Measurements from ENCODE around the gene MTMR4.
"Not testable (repeated sequence)": the region's sequence is repeated elsewhere in the genome, so short reads cannot be mapped to it uniquely, and the experiment has no call there.

The MTMR4 gene

DNA sequence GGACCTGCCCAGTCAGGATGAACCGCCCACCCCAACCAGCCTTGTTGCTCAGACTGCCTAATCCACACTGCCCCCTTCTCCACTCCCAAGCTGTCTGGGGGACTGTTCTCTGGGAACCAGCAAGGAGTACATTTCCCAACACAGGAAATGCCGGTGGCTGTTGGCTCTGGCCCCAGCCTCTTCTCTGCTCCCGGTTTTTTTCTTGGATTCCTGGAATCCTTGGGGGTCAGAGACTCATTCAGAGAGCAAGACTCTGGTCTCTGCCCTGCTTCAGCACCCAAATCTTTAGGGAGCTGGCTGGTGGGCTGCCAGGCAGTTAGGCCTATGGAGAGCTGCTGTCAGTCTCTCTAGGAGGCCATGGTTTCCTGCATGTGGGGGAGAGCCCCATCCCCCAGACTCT, 10.8 kb upstream of the MTMR4 start:
- no peak for DNase-seq (ENCODE audit: low read depth, low spot score)

DNA sequence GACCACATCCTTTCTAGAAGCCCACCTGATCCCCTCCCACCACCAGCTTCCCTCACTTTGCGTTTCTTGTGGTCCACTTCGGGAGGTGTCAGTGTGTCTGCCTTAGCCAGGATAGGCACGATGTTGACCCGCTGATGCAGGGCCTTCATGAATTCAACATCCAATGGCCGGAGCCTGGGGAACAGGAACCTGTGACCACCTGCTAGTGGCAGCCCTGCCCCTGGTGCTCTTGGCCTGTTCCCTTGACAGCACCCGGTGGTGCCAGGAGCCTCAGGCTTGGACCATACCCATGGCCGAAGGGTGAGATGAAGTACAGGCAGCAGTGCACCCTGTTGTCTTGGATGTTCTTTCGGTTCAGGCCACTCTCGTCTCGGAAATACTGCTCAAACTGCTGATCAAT, 7.2 kb upstream of the MTMR4 start:
- no peak for DNase-seq (ENCODE audit: low read depth, low spot score)

- DNase-seq (ENCODE audit: low read depth, low spot score): no peak
Observed at GRCh38 chr17:58520843-58521430, 6.5 kb upstream of the MTMR4 start.

DNA sequence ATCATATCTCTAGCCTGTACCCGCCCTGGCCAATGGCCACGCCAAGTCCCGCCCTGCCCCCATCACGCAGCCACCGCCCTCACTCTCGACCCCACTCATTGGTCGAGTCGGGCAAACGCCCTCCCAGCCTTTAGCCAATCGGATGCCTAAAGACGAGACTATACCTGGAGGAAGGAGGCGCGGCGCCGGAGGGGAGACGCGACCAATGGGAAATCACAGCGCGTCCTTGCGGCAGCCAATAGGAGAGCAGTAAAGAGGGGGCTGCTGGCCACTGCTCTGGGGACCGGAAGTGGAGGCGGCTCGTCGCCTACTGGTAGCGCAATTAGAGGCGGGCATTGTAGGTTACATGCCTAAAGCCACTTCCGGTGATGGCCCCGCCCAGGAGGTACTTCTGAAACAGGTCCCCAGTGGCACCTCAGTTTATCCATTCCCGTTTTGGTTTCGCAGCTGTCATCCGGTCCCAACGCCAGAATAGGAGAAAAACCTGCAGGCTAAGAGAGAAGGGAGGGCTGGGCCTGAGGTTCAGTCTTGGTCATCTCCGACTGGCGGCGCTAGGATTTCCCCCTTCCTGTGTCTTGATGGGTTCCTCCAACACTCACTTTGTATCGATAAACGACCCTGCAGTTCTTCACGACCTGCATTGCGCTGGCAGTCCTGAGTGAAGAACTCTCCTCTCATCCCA, 3.6 kb upstream of the MTMR4 start:
- DNase-seq (ENCODE audit: low read depth, low spot score): peak; percentile 99

DNA sequence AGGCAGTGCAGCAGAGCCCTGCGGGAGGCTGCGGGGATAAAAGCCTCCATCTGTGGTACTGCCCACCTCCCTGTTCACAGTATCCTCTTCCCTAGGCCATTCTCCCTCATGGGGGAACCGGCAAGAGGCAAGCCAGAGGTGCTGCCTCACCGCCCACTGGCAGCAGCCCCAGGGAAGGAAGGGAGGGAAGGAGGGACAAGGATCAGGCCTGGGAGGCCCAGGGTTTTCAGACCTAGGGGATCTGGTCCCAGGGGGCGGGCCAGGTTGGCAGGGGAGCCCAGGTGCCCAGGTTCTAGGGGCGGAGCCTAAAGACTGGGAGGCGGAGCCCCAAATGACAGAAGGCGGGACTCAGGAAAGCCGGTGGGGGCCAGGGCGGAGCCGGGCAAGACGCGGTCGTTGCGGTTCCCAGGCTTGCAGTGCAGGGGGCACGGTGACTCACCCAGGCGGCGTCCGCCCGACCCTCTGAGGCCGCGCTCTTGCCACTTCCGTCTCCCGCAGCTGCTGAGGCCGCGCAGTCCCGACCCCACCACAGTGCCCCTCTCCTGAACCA, 3.0 kb upstream of the MTMR4 start:
- DNase-seq (ENCODE audit: low read depth, low spot score): no peak

DNA sequence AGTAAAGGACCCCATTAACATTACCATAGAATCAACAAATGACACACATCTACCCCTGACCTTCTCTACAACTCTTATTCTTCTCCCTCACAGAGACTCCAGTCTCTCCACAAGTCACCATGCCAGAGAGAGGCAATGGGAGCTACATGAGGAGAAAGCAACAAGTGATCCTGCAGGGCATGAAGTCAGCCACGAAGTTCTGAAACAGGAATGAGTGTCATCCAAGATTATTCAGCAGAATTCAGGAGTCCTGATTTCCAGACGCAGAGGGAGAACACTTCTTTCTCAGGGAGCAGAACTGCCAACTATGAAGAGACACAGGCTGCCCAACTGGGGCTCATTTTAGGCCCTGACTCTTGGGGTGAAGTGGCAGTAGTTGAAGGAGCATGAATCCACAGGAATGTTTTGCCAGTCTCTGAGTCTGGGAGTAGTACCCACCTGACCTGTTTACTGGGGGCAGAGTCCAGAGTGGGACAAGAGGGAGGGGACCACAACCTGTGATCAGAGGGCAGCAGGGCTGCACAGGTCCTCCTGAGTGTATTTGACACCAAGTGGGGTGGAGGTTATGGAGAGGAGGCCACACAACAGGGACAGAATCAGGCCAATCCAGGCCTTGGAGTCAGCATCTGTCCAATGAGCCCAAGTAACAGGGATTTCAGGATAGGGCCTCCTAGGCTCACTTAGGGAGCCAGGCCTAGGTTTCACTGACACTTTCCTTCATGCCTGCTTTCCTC, 2.4 kb upstream of the MTMR4 start:
- DNase-seq (ENCODE audit: low read depth, low spot score): no peak

DNA sequence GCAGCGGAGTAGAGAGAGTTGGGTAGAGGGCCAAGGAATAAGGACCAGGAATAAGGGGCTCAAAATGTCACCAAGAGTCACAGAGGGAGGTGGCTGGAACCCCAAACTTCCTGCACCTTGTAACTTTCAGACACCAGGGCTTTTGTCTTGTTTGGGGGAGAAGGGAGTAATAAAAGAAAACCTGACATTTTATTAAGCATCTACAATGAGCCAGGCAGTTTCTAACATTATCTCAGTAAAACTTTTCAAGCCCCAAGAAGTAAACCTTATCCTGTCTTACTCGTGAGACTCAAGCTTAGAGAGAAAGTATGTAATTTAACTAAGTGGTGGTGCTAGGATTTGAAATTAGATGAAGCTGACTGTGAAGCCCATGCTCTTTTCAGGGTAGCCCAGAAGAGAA, 848 bp upstream of the MTMR4 start:
- no peak for DNase-seq (ENCODE audit: low read depth, low spot score)

GRCh38 chr17:58514770-58515157, 326 bp upstream of the MTMR4 start:
- no peak for DNase-seq (ENCODE audit: low read depth, low spot score)

- DNase-seq (ENCODE audit: low read depth, low spot score): no peak
Observed at GRCh38 chr17:58513267-58513964, 1.0 kb downstream of the MTMR4 start.

- no peak for DNase-seq (ENCODE audit: low read depth, low spot score)
Observed at GRCh38 chr17:58510075-58510474, 4.4 kb downstream of the MTMR4 start.

DNA sequence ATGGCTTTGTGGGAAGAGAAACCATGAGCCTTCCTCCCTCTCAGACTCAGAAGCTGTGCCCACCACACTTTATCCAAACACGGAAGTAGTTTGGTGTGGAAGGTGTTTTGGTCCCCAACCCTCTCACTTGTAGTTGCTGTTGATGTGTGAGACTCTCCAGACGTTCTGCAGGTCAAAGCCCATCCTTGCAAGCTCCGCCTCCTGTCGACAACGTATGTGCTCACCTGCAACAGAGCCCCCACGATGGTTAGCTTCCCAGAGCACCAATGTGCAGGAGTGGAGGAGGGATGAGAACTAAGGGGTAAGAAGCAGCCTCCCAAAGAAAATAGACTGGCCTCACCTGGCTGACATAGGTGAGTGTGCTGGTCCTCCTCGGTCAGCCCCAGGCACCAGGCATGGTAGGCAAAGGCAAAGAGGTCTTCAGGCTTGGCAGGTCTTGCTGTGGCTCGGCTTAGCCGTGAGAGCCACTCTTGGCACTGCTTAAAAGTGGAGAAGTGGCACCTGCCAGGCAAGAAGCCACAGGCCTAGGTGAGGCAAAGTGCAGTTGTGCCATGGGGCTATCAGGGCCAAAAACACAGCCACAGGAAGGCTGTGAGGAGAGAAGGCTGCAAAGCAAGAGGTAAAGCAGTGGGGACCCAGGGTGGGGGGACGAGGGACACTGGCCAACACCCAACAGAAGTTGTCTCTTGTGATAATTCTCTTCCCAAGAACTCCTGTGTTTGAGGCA, 5.9 kb downstream of the MTMR4 start:
- no peak for DNase-seq (ENCODE audit: low read depth, low spot score)

DNA sequence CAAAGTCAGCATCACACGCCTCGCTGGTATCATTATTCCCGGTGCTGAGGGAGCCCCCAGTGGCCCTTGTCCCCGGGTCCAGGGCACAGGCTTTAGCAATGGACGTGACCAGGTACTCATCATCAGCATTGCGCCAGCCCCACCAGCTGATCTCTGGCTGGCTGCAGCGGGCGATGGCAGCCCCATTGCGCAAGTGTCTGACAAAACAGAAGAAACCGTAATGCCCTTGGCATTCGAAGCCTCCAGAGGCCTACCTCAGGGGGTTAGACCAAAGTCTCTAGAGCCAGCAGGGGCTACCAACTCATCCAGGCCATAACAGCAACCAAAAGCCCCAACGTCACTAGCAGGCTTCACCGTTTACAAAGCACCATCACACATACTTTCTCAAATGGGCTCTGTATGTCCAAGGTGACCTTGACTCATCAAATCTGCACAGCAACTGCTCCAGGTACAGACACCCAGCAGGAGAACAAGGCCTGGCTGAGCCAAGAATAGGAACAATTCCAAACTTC, 7.3 kb downstream of the MTMR4 start:
- no peak for DNase-seq (ENCODE audit: low read depth, low spot score)

- DNase-seq (ENCODE audit: low read depth, low spot score): no peak
Observed at GRCh38 chr17:58506354-58507080, 7.9 kb downstream of the MTMR4 start.

DNA sequence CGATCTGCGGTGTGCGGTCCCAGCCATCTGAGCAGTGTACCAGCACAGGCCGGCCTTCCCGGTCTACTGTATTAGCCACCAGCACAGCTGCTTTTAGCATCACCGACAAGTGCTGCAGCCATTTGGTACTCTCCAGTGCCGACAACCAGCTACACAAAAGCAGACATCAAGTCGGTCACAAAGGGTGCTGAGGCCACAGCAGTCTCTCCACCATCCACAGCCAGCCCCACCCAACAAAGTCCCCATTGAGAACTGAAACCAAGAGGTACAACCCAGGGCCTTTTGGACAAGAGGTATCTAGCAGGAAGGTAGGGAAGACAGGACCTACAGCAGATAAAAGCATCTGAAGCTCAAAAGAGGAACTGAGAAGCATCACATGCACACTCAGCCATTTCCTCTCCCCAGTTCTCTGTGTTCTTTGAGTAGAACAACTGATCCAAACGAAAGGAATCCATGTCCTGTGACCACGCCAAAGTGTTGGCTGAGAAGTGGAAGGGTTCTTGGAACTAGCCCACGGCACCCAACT, 9.5 kb downstream of the MTMR4 start:
- no peak for DNase-seq (ENCODE audit: low read depth, low spot score)

DNA sequence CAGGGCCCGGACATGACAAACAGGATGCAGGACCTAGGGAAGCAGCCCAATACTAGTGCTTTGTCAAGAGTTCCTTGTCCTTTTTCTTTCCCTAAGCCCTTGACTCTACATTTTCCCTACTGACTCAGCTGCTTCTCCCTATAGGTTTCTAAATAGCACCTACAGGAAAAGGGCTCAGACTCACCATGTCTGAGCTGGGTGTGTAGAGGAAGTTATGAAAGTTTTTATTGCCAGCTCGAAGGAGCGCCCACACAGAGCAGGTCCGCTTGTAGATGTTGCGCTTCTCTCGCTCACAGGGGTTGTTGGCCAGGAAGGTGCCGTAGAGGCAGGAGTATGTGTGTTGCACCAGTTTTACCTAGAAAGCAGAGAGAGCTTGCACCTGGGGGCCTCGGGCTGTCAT, 10.6 kb downstream of the MTMR4 start:
- no peak for DNase-seq (ENCODE audit: low read depth, low spot score)

DNA sequence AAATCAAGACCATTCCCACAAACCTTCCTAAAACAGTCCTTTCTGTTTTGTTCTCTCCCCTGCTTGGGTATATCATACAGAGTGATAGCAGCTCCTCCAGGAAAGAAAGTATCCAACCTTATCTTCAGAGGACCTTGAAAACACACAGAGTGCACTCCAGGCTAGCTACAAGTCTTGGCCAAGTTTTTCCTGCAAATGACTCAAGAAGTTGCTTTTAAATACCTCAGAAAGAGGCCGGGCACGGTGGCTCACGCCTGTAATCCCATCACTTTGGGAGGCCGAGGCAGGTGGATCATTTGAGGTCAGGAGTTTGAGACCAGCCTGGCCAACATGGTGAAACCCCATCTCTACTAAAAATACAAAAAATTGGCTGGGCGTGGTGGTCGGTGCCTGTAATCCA, 11.3 kb downstream of the MTMR4 start:
- DNase-seq (ENCODE audit: low read depth, low spot score): not testable (repeated sequence)

DNA sequence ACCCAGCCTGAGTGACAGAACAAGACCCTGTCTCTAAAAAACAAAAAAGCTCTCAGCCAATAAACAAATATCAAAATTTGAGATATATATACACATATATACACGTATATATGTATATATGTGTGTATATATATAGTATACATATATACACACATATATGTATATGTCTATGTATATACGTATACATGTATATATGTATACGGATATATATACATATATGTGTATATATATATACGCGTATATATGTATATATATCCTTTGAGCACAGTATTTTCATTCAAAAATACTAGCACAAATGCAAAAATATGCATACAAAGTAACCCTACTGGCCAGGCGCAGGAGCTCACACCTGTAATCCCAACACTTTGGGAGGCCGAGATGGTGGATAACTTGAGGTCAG, 13.0 kb downstream of the MTMR4 start:
- DNase-seq (ENCODE audit: low read depth, low spot score): no peak

DNA sequence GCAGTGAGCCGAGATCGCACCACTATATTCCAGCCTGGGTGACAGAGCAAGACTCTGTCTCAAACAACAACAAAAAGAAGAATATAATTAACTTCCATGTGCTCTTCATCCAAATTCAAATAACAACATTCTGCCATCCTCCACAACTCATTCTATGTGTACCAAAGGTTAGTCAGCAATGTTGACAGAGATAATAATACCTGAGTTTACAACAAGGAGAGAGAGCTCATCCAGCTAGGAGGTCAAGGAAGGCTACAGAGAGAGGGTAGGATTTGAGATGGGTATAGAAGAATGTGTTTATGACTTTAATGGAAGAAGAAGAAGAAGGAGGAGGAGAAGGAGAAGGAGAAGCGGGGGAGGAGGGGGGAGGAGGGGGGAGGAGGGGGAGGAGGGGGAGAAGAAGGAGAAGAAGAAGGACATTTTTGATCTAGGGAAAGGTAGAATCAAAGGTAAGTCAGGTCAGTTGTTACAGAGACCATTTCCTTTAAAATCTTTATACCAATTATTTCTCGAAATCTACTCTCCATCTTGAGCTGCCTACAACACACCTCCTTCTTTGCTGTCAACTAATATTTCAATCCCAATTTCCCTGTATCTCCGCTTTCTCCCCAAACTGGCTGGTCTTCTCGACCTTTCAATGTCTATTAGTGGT, 16.1 kb downstream of the MTMR4 start:
- no peak for DNase-seq (ENCODE audit: low read depth, low spot score)

- no peak for DNase-seq (ENCODE audit: low read depth, low spot score)
Observed at GRCh38 chr17:58493506-58493905, 20.9 kb downstream of the MTMR4 start.

Measured in iPS DF 19.7 (cell line).